GM13977 (cell line): ENCODE data around the gene DLX2.
"Not testable (repeated sequence)": the region's sequence is repeated elsewhere in the genome, so short reads cannot be mapped to it uniquely, and the experiment has no call there.

ENCODE experiments used
- DNase-seq: peaks from one replicate; pipeline ENCODE4 v3.0.0; 2012; ENCODE audit warnings: low spot score
- in situ Hi-C: fragments of 300-500 bp; cut with MboI; formaldehyde crosslinking; loops from one replicate; pipeline ENCODE4 v1.12.0; 2022; ENCODE audit warnings: low sequenced_read_pairs, low pct_unique_long_range_greater_than_20kb, mixed read lengths, inconsistent platforms; ENCODE audit not compliant: unreplicated experiment
- TF ChIP-seq, protein P1 (sequence below): IDR thresholded peaks from 2 replicates; pipeline ENCODE4 v1.5.1; 2012; ENCODE audit warnings: mild to moderate bottlenecking, control low read depth; ENCODE audit not compliant: insufficient read depth; ENCODE audit errors: extremely low read depth, missing control alignments

The DLX2 gene

DNA sequence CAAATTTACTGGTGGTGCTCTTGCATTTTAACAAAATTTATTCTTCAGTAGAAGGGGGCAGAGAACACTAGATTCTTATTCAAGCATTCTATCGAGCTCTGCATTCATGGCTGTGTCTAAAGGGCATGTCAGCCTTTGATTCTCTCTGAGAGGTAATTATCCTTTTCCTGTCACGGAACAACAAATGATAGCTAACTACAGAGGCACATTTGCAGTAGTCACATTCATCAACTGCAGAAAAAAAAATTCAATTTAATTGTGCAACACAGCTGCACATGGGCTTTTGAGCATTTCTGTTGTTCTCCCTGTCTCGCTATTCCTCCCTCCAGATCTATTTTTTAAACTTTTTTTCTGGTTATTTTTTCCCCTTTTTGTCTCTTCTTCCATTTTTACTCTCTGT lies 30.4 kb downstream of the DLX2 start:
- TF ChIP-seq, protein P1, sequence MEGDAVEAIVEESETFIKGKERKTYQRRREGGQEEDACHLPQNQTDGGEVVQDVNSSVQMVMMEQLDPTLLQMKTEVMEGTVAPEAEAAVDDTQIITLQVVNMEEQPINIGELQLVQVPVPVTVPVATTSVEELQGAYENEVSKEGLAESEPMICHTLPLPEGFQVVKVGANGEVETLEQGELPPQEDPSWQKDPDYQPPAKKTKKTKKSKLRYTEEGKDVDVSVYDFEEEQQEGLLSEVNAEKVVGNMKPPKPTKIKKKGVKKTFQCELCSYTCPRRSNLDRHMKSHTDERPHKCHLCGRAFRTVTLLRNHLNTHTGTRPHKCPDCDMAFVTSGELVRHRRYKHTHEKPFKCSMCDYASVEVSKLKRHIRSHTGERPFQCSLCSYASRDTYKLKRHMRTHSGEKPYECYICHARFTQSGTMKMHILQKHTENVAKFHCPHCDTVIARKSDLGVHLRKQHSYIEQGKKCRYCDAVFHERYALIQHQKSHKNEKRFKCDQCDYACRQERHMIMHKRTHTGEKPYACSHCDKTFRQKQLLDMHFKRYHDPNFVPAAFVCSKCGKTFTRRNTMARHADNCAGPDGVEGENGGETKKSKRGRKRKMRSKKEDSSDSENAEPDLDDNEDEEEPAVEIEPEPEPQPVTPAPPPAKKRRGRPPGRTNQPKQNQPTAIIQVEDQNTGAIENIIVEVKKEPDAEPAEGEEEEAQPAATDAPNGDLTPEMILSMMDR: no peak
- in situ Hi-C loops: no loop called here
- DNase-seq: no peak

GRCh38 chr2:172070936-172071335 lies 31.8 kb downstream of the DLX2 start:
- DNase-seq: no peak
- TF ChIP-seq, protein P1: no peak
- in situ Hi-C loops: no loop called here

GRCh38 chr2:172067905-172068304 lies 34.8 kb downstream of the DLX2 start:
- in situ Hi-C loops, DNase-seq: not testable (repeated sequence)

DNA sequence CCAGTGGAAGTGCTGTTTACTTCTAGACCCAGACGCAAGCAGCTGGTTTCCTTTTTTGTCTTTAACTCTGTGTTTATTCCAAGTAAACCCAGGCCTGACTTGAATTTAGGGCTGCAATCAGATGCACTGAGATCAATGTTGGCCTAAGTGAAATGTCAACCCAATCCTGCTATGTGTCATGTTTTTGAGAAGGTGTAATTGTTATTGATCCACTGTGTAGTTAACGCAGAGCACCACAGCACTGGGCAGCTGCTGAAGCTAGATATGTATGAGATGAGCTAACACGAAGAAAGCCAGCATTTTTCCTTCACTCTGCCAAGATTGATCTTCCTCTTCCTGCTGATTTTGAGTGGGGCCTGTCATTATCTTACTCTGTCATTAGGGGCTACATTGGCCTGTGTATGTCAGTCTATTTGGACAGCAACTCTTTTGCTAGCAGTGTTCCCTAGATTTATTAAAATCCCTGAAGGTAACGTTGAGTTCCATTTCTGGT lies 36.3 kb downstream of the DLX2 start:
- in situ Hi-C loops: no loop called here
- TF ChIP-seq, protein P1: no peak
- no peak for DNase-seq

DNA sequence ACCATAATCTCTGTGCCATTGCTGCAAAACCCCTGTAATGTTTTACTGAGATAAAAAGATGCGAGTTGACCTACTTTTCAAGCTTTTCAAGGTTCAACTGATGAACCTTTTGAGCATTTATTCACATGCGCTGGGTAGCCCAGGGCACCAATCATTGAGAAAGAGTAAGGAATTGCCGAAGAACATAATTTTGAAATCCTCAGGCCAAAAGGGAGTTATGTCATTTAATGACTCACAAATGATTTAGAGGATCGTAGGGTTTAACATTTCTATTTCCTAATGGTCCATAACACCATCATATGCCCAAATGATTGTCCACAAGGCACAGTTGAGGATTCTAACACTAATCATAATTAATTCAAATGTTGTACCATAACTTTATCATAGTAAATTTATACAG lies 37.6 kb downstream of the DLX2 start:
- in situ Hi-C loops: no loop called here
- no peak for DNase-seq
- TF ChIP-seq, protein P1: no peak

DNA sequence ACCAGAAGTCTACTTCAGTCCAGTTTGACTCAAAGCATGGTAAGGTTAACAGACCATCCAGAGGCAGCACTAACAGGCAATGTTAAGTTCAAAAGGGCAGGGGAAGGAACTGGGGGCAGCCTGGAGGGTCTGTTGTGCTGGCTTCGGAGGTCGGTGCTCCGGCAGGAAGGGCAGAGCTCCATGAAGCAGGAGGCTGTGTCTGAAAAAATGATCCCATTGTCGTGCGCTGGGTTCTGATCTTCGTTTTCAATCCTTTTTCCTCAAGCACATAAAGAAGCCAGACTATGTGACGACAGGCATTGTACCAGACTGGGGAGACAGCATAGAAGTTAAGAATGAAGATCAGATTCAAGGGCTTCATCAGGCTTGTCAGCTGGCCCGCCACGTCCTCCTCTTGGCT lies 39.3 kb downstream of the DLX2 start:
- in situ Hi-C loops: no loop called here
- no peak for DNase-seq
- TF ChIP-seq, protein P1: no peak

DNA sequence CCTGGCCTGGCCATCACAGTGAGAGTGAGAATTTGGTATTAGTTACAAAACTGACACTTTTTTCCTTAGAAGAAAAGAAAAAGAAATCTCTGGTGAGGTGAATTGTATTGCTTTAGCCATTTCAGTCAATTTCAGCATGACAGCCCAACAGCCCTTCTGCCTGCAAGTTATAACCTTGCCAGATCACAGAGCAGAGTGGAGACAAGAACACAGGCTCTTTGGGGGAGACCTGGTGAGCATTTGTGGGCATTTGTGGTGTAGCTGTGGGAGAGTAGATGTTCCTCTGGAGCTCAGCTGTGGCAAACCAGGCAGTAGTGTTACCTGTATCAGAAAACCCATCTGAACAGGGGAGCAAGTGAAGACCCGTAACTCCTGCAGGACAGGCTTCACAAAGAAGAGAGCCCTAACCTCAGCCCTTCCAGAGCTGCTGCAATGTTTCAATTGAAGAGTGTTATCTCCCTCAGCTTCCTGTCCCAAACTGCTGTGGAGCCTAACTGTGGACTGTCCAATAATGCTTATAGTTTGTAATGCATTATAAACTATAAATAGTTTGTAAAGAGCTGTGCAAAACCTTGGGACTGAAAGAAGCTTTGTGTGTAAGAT lies 40.2 kb downstream of the DLX2 start:
- no peak for DNase-seq
- in situ Hi-C loops: no loop called here
- TF ChIP-seq, protein P1: no peak

DNA sequence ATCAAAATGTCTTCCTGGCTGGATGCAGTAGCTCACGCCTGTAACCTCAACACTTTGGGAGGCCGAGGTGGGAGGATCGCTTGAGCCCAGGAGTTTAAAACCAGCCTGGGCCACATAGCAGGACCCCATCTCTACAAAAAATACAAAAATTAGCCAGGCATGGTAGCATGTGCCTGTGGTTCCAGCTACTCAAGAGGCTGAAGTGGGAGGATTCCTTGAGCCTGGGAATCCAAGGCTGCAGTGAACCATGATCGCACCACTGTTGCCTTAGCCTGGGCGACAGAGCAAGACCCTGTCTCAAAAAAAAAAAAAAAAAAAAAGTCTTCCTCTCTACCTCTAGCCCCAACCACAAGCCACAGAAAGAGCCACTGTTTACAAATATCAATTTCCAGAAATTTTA lies 42.6 kb downstream of the DLX2 start:
- DNase-seq, in situ Hi-C loops: not testable (repeated sequence)
